HG03442 (cell line): ENCODE results near the gene C1orf122.
A peak's percentile ranks its signal among the peaks of the same experiment; 100 is the strongest.
"Not testable (repeated sequence)": the region's sequence is repeated elsewhere in the genome, so short reads cannot be mapped to it uniquely, and the experiment has no call there.

Experiments used
- ATAC-seq: cut with Tn5 transposase; IDR thresholded peaks from one replicate; pipeline ENCODE4 v1.9.1; 2021; ENCODE audit warnings: mild to moderate bottlenecking, moderate library complexity; ENCODE audit not compliant: unreplicated experiment

The C1orf122 gene

DNA sequence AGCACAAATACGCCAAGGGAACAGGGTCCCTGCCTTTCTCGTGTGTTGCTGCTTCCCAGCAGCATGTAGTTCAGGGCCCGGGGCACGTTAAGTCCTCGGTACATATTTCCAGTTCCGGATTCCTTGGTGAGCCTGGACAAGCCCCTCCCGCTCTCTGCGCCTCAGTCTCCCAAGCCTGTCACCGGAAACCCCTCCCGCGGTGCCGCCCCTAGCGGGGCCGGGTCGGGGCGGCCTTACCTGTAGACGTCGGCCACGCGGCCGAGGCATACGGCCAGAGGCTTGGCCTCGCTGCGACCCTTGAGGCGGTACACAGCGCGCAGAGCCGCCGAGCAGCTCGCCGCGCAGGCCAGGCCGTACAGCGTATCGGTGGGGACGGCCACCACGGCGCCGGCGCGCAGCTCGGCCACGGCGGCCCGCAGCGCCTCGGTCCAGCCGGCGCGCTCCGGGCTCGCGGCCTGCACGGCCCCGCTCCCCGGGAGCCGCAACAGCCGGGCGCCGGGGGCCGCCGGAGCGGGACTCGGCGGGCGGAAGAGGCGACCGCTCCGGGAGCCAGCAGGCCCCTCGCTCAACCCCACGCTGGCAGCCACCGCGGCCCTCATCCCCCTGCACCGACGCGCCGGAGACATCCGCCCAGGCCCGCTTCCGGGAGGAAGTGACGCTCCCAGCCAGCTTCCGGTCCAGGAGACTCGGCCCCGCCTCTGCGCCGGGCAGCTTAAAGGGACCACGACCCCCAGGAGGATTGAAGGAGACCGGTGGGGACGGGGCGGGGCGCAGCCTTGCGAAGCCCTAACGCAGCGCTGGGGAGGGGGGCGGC lies at the start of gene C1orf122, which contains the start of gene YRDC:
Gene C1orf122, plus strand, starts transcription at position 236 of the 814 bp plus-strand sequence. CDS start 615 bp downstream, outside the sequence.
Gene YRDC, minus strand, starts transcription at position 654 of the 814 bp plus-strand sequence. Its CDS starts 28 bp downstream, at position 626.
- peak; percentile 78 for ATAC-seq

DNA sequence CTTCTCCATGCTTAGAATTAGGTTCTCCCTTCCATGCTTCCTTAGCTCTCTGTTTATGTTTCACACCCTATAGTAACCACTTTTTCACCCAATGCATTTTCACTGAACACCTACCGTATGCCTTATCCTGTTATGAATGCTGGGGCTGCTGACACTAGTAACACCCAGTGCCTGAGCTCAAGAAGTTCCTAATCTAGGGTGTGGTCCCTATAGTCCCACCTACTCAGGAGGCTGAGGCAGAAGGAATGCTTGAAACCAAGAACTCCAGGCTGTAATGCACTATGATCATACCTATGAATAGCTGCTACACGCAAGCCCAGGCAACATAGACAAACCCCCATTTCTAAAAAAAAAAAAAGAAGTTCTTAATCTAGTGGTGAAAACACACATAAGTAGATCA lies 48.1 kb upstream of the C1orf122 start:
- no peak for ATAC-seq

DNA sequence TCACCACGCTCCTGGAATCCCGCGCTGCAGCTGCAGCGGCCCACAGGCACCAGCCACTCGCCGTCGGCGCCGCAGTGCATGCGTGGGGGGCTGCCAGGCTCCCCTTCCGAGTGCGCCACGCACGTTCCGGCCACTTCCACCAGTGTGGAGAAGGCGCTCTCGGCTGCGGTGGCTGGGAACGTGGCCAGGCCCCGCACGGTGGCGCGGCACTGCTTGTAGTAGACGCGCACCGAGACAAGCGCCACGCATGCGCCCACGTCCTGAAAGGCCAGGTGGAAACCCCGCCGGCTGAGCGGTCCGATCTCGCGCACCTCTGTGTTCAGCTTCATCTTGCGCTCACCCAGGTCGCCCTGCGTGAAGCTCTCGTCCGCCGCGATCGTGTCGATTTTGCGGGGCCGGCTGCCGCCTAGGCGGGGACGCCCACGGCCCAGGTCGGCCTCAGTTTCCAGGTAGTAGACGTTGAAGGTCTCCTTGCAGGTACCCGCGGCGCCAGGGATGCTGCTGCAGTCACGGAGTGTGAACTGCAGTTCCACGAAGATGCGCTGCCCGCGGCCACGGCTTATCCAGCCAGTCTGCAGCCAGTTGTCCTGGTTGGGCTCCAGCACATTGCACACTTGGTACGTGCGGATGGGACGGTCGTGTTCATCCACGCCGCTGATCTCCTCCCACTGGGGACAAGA lies 46.0 kb upstream of the C1orf122 start:
- no peak for ATAC-seq

DNA sequence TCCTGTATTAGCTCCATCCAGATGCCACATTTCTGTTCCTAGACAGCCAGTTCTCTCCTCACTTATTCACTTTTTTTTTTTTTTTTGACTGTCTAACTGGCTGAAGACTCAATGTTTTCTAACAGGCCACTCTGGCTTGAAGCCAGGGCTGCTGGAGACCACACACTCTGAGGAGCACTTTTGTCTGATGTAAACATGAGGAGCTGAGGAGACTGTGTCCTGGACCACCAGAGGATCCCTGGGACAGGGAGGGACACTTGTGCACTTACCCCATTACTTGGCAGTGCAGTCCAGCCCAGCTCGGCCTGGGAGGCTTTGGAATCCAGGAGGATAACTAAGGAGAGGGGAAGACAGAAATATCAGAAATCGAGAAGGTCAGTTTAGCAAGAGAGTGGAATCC lies 45.1 kb upstream of the C1orf122 start:
- ATAC-seq: no peak

DNA sequence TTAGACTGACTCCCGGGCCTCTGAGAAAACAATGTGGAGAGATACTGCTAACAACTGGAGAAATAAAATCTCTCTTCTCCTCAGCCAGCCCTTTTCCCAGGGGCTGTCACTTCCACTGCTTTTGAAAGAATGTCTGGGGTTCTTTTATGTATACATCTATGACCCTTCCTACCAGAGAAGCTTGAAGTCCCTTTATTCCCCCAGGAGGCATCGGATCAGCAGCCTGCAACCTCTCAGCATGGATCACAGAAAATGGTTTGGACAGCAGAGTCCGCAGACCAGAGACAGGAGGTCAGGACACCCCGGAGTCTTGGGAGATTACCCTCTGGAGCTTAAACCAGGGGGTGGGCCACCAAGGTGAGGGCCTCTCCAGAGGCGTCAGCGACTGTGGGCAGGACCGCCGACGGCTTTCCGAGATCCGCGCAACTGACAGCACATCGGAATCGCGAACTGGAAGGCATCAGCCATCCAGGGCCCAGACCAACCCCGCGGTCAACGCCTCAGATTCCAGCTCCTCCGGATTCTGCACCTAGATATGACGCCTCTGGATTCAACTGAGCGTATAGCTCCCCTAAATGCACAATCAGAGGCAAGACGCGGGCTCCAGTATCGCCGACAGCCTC lies 43.7 kb upstream of the C1orf122 start:
- no peak for ATAC-seq

DNA sequence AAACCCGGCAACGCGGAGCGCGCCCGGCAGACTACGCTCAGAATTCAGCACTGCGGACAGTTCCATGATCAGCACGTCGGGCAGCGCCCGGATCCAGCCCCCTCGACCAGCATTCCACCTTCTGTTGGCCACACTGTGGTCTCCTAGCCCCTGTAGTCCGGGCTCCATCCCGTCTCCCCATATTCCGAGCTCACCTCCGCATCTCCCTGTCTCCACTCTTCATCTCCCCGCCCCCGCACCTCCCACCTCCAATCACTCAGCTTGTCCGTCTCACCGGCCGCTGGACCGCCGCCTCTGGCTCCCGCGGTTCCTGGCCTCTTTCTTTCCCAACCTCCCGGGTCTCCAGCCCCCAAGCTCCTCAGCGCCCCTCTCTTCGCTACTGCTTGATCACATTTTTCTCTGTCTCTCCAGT lies 43.2 kb upstream of the C1orf122 start:
- no peak for ATAC-seq

DNA sequence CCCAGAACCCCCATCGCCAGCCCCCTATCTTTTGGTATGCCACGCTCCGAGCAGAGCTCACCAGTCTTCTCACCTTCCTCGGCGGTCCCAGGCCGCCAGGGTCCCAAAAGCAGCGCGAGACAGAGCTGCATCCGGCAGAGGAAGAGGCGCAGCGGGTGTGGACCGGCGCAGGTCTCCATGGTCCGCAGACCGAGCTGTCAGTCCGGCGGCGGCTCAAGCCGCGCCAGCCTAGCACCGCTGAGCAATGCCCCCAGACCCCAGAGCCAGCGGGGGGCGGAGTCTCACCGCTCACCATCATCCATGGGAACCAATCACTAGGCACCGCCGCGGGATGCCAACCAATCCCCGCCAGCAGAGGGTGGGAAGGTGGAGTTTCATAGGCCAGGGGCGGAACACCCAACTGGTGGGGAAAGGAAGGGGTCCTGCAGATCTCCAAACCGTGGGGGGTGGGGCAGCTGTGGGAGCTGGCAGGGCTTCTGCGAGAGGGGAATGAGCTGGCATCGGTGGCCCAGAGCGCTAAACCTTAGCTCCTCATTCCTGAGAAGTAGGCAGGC lies 42.6 kb upstream of the C1orf122 start, which contains the start of gene EPHA10:
Gene EPHA10, minus strand, starts transcription at position 233 of the 554 bp plus-strand sequence. Its CDS starts 54 bp downstream, at position 179.
- no peak for ATAC-seq

DNA sequence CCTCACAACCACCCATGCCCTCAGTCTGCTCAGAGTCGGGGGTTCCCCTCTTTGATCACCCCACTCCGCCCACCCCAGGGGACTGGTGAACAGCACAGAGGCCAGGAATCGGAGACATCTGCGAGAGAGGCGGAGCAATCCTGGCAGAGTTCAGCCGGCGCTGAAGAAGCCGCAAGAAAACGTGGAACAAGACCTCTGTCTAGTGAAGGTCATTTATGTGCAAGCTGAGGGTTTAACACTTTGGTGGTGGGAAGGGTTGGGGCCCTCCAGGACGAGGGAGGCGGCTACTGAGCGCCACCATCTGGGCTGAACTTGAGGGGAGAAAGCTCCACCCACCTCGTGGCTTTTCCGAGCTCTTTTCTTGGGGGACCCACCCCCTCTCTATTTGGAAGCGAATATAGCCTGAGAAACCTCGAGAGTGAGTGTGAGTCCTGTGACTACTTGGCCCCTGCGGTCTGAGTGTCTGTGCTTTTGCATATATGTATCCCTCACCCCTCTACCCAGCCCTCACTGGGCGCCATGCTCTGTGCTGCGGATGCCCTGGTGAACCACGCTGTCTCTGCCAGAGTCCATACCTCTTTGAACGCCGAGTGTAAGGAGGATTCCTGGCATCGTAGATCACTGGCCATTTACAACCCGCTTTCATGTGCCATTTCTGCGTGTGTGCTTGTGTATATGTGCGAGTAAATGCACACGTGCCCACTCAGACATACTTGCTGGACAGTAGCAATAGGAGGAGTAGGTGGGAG lies 41.5 kb upstream of the C1orf122 start:
- ATAC-seq: no peak

DNA sequence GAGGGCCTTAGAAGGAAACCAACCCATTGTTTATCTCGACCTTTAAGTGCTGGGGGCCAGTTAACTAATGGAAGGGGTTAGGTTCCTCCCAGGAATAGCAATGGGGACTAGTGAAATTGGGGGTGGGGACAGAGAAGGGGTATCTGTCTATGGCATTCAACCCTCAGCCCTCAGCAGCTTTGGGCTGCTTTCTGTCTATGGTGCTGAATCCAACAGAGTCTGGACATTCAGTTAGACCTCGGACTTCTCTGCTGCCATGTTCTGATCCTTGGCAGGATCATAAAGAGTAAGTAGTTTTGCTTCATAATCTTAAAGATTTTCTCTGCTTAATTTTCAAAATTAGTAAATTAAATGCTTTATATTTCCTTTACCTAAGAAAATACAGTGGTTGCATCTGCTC lies 40.1 kb upstream of the C1orf122 start:
- no peak for ATAC-seq

DNA sequence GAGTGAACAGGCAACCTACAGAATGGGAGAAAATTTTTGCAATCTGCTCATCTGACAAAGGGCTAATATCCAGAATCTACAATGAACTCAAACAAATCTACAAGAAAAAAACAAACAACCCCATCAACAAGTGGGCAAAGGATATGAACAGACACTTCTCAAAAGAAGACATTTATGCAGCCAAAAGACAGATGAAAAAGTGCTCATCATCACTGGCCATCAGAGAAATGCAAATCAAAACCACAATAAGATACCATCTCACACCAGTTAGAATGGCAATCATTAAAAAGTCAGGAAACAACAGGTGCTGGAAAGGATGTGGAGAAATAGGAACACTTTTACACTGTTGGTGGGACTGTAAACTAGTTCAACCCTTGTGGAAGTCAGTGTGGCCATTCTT lies 36.1 kb upstream of the C1orf122 start:
- ATAC-seq: not testable (repeated sequence)

DNA sequence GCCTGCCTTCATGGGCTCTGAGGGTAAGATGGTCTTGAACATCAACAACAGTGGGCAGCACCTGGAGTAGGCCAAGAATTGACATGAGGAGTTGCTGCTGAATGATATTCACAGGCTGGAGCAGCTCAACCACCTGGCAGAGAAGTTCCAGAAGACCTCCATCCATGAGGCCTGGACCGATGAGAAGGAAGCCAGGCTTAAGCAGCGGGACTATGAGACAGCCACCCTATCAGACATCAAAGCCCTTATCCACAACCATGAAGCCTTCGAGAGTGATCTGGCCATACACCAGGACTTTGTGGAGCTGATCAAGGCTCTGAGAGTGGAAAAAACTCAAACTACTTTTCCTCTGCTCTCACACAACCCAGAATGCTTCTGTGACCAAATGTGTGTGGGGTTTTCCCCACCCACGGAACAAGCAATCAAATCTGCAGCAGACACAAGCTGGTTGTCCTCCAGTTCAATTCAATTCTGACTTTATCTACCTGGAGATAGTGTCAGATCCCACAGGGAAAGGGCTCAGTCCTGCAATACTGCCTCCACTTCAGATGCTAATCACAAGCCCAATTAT lies 30.6 kb upstream of the C1orf122 start:
- no peak for ATAC-seq

DNA sequence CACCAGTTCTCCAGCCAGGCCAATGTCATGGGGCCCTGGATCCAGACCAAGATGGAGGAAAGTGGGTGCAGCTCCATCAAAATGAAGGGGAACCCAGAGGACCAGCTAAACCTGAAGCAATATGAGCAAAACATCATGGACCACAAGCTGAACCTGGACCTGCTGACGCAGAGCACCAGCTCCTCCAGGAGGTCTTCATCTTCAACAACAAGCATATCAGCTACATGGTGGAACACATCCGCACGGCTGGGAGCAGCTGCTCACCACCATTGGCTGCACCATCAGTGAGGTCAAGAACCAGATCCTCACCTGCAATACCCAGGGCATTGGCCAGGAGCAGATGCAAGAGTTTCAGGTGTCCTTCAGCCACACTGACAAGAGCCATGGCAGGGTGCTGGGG lies 28.9 kb upstream of the C1orf122 start:
- ATAC-seq: no peak

DNA sequence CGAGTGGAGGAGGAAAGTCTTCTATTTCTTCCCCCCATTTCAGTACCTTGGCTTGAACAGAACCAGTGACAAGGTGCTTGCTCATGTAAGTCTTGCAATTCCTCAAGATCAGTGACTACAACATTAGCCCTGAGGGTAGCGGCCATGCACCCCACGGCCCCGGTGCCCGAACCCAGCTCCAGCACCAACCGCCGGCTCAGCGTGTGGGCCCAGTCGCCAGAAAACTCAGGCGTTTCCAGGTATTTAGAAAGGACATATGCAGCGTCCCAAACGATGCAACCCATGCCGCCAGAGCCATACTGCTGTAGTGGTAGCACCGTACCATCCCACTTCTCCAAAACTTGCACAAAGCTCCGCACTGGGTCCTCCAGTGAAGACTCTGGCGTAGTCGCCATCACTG lies 25.1 kb upstream of the C1orf122 start:
- ATAC-seq: no peak

DNA sequence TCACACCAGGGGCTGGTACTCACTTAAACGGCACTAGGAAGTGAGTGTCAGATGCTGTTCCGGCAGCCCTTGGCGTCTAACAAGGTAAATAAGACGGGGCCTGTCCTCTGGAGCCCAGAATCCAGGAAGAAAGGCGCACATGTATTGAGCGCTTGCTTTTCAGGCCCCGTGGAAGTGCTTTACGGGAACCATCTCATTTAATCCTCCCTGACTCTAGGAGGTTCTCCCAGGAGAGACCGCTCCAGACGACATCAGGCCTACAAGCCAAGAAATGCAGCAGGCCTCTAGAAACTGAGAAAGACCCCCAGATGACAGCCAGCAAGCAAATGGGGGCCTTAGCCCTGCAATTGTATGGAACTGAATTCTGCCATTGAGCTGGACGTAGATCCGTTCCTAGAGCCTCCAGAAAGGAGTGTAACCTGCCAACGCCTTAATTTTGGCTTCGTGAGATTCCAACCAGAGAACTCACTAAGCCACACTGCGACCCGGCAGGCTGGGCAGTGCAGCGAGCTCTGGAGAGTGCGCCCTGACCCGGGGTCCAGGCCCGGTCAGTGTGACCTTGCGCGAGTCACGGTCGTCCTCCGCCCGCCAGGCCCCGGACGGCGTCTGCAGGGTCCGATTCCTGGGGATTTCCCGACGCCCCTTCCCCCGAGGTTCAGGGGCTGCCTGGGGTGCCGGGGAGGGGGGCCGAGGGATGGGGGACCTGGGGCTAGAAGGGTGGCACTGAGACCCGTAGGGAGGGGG lies 14.5 kb upstream of the C1orf122 start:
- no peak for ATAC-seq

DNA sequence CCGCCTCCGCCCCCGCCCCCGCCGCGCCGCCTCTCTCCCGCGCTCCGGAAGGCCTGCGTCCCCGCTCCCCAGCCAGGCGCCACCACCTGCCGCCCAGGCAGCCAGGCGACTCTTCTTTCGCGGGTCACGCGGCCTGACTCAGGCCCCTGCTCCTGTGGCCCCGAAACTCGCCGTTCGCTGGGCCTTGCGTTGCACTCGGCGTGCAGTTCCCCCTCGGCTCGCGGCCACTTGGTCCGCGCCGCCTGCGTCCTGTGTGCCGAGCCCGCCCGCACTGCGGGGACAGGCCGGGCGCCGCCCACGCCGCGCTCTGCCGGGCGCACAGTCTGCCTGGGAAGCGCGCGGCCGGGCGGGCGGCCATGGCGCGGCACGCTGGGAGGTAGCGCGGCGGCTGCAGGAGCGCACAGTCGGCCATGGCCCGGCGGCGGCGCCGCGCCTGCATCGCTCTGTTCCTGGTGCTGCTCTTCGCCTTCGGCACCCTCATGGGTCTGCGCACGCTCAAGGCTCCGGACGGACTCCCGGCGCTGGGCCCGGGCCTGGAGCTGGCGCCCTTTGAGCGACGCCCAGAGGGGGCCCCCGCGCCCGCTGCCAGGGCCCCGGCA lies 13.7 kb upstream of the C1orf122 start, which contains the start of gene MANEAL:
Gene MANEAL, plus strand, starts transcription at position 75 of the 599 bp plus-strand sequence. Its CDS starts 336 bp downstream, at position 411.
- no peak for ATAC-seq

DNA sequence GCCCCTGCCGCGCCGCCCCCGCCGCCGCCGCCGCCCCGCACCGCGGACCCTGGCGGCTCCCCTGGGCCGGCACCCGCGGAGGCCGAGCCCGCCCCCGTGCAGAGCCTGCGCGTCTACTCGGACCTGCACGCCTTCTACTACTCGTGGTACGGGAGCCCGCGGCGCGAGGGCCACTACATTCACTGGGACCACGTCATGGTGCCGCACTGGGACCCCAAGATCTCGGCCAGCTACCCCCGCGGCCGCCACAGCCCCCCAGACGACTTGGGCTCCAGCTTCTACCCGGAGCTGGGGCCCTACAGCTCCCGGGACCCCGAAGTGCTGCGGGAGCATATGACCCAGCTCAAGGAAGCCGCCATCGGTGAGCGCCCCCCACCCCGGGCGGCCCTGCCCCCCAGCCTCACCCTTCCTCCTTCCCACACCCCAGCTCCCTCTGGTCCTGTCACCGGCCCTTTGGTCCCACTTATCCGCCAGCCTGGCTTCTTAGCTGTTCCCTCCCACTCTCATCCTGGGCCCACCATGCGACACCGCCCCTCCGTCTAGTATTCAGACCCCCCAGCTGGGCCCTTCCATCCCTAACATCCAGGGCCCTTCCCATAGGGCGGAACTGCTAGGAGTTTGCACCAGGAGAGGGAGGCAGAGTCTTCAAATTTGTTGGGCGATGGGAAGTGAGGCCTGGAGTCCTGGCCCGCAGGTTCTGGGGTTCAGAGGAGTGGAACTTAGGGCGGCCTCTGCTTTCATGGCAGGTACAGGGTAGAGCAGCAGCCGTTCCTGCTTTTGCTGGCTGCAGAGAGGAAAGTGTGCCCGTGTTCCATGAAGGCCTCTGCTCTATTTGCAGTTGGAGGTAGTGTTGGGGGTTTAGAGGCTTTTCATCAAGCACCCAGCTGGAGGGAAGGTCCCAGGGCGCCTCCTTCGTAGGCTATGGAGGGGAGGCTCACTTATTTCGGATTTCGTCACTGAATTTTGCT lies 12.9 kb upstream of the C1orf122 start:
- no peak for ATAC-seq

DNA sequence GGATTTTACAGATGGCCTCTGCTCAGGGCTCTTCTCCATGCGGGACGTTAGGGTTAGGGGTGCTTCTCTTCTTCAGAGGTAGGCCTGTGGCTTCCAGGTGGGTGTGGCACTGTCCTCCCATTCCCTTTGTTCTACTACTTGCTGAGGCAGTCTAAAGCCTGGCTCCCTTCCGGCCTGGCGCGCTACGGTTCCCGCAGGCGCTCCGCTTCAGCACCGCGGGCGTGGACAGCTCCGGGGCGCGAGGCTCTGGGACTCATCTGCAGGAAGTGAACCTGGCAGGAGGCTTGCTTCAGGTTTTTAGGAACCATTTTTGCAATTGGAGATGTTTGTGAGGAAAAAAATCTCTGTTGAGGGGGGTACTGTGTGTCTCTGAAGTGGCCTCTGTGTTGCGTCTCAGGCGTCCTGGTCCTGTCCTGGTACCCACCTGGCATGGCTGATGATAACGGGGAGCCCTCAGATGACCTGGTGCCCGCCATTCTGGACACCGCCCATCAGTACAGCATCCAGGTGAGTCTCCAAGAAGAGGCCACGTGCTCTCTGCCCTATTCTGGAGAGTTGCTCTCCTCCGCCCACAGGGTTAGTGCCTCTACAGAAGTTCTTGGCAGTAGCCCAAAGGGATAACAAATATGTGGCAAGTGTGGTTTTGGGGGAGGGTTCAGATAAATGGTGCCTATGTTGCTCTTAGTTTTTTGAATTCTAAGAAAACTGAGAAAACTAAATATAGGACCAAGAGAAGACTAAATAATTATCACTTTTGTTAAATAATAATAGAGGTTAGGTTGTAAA lies 12.1 kb upstream of the C1orf122 start:
- ATAC-seq: no peak
